GM12865 (cell line): Measurements from ENCODE around the gene SYCE3.
"Not testable (repeated sequence)": the region's sequence is repeated elsewhere in the genome, so short reads cannot be mapped to it uniquely, and the experiment has no call there.

Experiments
- DNase-seq: peaks from one replicate; pipeline ENCODE4 v3.0.0; 2010; ENCODE audit warnings: low read depth
- H3K4me3 ChIP-seq: 2 replicates; pipeline ENCODE4 v1.5.1; 2011; ENCODE audit warnings: mild to moderate bottlenecking, low read depth, low read length, control low read depth
- CTCF ChIP-seq: IDR thresholded peaks from 2 replicates; pipeline ENCODE4 v1.5.1; 2011; ENCODE audit warnings: low read length, control low read depth, low read depth, inconsistent platforms; ENCODE audit not compliant: insufficient read depth; ENCODE audit errors: missing control alignments

Gene SYCE3

GRCh38 chr22:50522806-50523438 is 39.8 kb downstream of the SYCE3 start:
- no peak for TF ChIP-seq CTCF
- no peak overlapping the region for H3K4me3 ChIP-seq
- no peak for DNase-seq

- H3K4me3 ChIP-seq, result no peak overlapping the region
- no peak for DNase-seq
- no peak for TF ChIP-seq CTCF
These were observed 40.4 kb downstream of the SYCE3 start for GRCh38 chr22:50522208-50522805.

GRCh38 chr22:50521710-50522109 is 41.0 kb downstream of the SYCE3 start:
- DNase-seq, result no peak
- H3K4me3 ChIP-seq, result no peak overlapping the region
- no peak for TF ChIP-seq CTCF

- TF ChIP-seq CTCF, result no peak
- no peak overlapping the region for H3K4me3 ChIP-seq
- no peak for DNase-seq
These were observed 41.8 kb downstream of the SYCE3 start for GRCh38 chr22:50520826-50521453.

- not testable (repeated sequence) for H3K4me3 ChIP-seq, DNase-seq
These were observed 42.5 kb downstream of the SYCE3 start for GRCh38 chr22:50520184-50520583.

GRCh38 chr22:50519151-50519550 is 43.6 kb downstream of the SYCE3 start:
- no peak for DNase-seq
- TF ChIP-seq CTCF, result no peak
- no peak overlapping the region for H3K4me3 ChIP-seq

GRCh38 chr22:50518606-50519005 is 44.1 kb downstream of the SYCE3 start:
- DNase-seq, result no peak
- no peak for TF ChIP-seq CTCF
- H3K4me3 ChIP-seq, result no peak overlapping the region
